Activated T-helper 1 cell treated with anti-CD3 and anti-CD28 coated beads, Interleukin-2, amount 50 U/mL, for 16 hours (primary cell): ENCODE results near the gene PGGHG.
"Not testable (repeated sequence)": the region's sequence is repeated elsewhere in the genome, so short reads cannot be mapped to it uniquely, and the experiment has no call there.

Experiments
- DNase-seq, 2 donors: peaks; one replicate each; pipeline ENCODE4 v3.0.0-alpha.2; 2020; ENCODE audit warnings: low read depth in 1 of 2, low spot score in 1 of 2

PGGHG gene

GRCh38 chr11:313787-314553 is 25.0 kb downstream of the PGGHG start, which contains the start of gene IFITM1:
Gene IFITM1 (plus strand): TSS chr11:314040. CDS start chr11:314171, 131 bp downstream.
- DNase-seq: no peak

- not testable (repeated sequence) for DNase-seq
Observed at GRCh38 chr11:314554-314875, 25.6 kb downstream of the PGGHG start.

- no peak for DNase-seq
Observed at GRCh38 chr11:315051-315481, 26.1 kb downstream of the PGGHG start.

- DNase-seq: no peak
Observed at GRCh38 chr11:315516-315994, 26.6 kb downstream of the PGGHG start.

- DNase-seq: no peak
Observed at GRCh38 chr11:316031-316701, 27.2 kb downstream of the PGGHG start.

- no peak for DNase-seq
Observed at GRCh38 chr11:316891-317301, 28.0 kb downstream of the PGGHG start.

GRCh38 chr11:317668-318404 is 28.9 kb downstream of the PGGHG start:
- not testable (repeated sequence) for DNase-seq

GRCh38 chr11:318405-319120 is 29.6 kb downstream of the PGGHG start:
- DNase-seq: not testable (repeated sequence)

- not testable (repeated sequence) for DNase-seq
Observed at GRCh38 chr11:319121-319887, 30.4 kb downstream of the PGGHG start.

GRCh38 chr11:319888-320273 is 31.0 kb downstream of the PGGHG start:
- not testable (repeated sequence) for DNase-seq

- no peak for DNase-seq
Observed at GRCh38 chr11:324156-324555, 35.2 kb downstream of the PGGHG start.

GRCh38 chr11:324593-325517 is 35.9 kb downstream of the PGGHG start:
- not testable (repeated sequence) for DNase-seq

GRCh38 chr11:325796-326591 is 37.1 kb downstream of the PGGHG start:
- DNase-seq: no peak

- DNase-seq: no peak
Observed at GRCh38 chr11:326592-326841, 37.6 kb downstream of the PGGHG start.

GRCh38 chr11:326842-327580 is 38.1 kb downstream of the PGGHG start:
- DNase-seq: no peak

- DNase-seq: no peak
Observed at GRCh38 chr11:327581-327923, 38.6 kb downstream of the PGGHG start.

- no peak for DNase-seq
Observed at GRCh38 chr11:328012-328411, 39.1 kb downstream of the PGGHG start.

GRCh38 chr11:328516-329100 is 39.7 kb downstream of the PGGHG start:
- DNase-seq: not testable (repeated sequence)
